HEK293T (cell line): ENCODE measurements around the gene LSMEM2.

Experiments
- ARNT ChIP-seq: fragments of 450-650 bp; IDR thresholded peaks from 2 replicates; pipeline ENCODE4 v1.6.1; 2017; ENCODE audit warnings: mild to moderate bottlenecking
- BHLHE40 ChIP-seq: fragments of 450-650 bp; IDR thresholded peaks from 2 replicates; pipeline ENCODE4 v1.6.1; 2016; ENCODE audit warnings: mild to moderate bottlenecking, moderate library complexity, borderline replicate concordance
- CTBP1 ChIP-seq: fragments of 450-650 bp; IDR thresholded peaks from 2 replicates; pipeline ENCODE4 v1.6.1; 2016; ENCODE audit warnings: borderline replicate concordance
- ELF4 ChIP-seq: fragments of 450-650 bp; IDR thresholded peaks from 2 replicates; pipeline ENCODE4 v1.6.1; 2017; ENCODE audit warnings: antibody characterized with exemption
- FOXA1 ChIP-seq: fragments of 450-650 bp; IDR thresholded peaks from 2 replicates; pipeline ENCODE4 v1.6.1; 2016; ENCODE audit warnings: mild to moderate bottlenecking
- FOXK2 ChIP-seq: fragments of 450-650 bp; IDR thresholded peaks from 2 replicates; pipeline ENCODE4 v1.6.1; 2016; ENCODE audit warnings: mild to moderate bottlenecking
- FOXM1 ChIP-seq: fragments of 450-650 bp; IDR thresholded peaks from 2 replicates; pipeline ENCODE4 v1.6.1; 2017; ENCODE audit warnings: mild to moderate bottlenecking, borderline replicate concordance
- HDGF ChIP-seq: fragments of 450-650 bp; IDR thresholded peaks from 2 replicates; pipeline ENCODE4 v1.6.1; 2017; ENCODE audit warnings: antibody characterized with exemption, borderline replicate concordance
- LEF1 ChIP-seq: fragments of 450-650 bp; IDR thresholded peaks from 2 replicates; pipeline ENCODE4 v1.6.1; 2017; ENCODE audit warnings: mild to moderate bottlenecking, borderline replicate concordance
- NFRKB ChIP-seq: fragments of 450-650 bp; IDR thresholded peaks from 2 replicates; pipeline ENCODE4 v1.6.1; 2016; ENCODE audit warnings: mild to moderate bottlenecking, moderate library complexity
- SP1 ChIP-seq: fragments of 450-650 bp; IDR thresholded peaks from 2 replicates; pipeline ENCODE4 v1.6.1; 2017
- SUZ12 ChIP-seq: fragments of 450-650 bp; IDR thresholded peaks from 2 replicates; pipeline ENCODE4 v1.6.1; 2016; ENCODE audit warnings: mild to moderate bottlenecking
- TARDBP ChIP-seq: fragments of 450-650 bp; IDR thresholded peaks from 2 replicates; pipeline ENCODE4 v1.6.1; 2016

DNA sequence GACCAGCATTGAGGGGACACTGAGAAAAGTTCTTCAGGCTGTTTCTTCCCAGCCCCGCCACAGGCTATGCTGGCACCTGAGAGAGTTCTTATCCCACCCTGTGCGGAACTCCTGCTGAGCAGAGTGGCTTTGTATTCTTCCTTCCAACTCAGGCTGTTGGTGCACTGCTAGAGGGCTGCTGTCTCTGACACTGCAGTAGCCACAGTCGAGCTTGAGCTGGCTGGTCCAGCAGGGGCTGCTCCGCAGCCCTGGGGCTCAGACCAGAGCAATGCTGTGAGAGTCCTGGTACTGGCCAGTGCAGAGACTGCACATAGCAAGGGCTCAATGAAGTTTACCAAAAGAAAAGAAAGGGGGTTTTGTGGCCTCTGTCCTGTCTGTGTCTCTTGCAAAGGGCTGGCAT, 39.2 kb upstream of the LSMEM2 start:
- TF ChIP-seq SUZ12 (no peak), FOXA1 (no peak), ELF4 (no peak), ARNT (no peak), HDGF (no peak), SP1 (no peak), FOXK2 (no peak), NFRKB (no peak), LEF1 (no peak), TARDBP (no peak), FOXM1 (no peak), CTBP1 (no peak), BHLHE40 (no peak)
